A673 (cell line): Measurements from ENCODE around the gene MXRA5.

Experiments
- CTCF ChIP-seq: fragments of 300-800, 200-600 bp; sonication (generic); conservative IDR thresholded peaks from 2 replicates; pipeline ENCODE4 v1.5.1; 2017; ENCODE audit warnings: low read depth, mild to moderate bottlenecking, antibody characterized with exemption, low read length, moderate library complexity, mixed read lengths
- EZH2 ChIP-seq: fragments of 200-600 bp; sonication (generic); IDR thresholded peaks from 2 replicates; pipeline ENCODE4 v1.6.1; 2017; ENCODE audit warnings: borderline replicate concordance, low read depth, mild to moderate bottlenecking, mixed read lengths, antibody characterized with exemption, low read length; ENCODE audit not compliant: poor library complexity, severe bottlenecking

- TF ChIP-seq CTCF (no peak), EZH2 (no peak)
Measured at GRCh38 chrX:3388457-3388856, 42.0 kb upstream of the MXRA5 start.
